CD4-positive, alpha-beta T cell treated with Interleukin-15 for 1 hour (primary cell): ENCODE results near the gene KCND3.

Experiments used
- DNase-seq: peaks from one replicate; pipeline ENCODE4 v3.0.0-alpha.2; 2020

The KCND3 gene

DNA sequence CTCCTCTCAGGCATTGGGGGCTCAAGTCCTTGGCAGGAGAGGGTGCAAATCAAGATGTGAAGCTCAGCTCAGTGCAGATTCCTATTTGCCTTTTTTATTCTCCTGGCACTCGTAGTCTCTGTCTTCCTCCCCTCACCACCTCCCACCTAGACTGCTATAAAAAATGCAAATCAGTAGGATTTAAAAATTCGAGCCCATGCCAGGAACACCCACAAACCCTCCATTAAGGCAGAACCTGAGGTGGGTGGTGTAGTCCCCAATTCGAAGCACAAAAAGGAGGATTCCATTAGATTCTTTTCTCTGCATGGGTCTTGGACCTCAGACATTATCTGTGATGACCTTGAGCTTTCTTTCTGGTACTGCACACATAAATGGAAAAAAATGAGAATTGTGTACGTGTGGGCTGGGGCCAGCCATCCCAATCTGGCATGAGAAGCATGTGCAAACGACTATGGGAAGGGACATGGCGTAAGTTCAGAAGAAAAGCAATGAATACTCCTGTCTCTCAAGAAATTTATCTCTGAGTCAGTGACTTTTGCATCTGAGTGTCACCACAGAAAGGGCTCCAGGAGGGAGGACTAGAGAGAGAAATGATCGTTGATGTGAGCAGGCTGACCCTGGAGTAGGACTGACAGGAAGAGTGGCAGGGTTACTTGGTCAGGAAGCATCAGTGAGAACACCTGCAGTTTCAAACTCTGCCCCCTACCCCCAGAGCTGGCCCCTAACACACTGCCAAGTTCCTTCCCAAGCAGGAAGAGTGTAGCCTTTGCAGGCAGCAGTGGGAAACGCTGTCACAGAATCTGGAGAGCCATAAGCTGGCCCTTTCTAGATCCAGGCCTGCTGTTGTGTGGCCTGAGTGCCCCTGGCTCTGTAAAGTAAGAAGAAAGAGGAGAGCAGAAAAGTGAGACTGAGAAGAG lies 252.0 kb downstream of the KCND3 start:
- no peak for DNase-seq

DNA sequence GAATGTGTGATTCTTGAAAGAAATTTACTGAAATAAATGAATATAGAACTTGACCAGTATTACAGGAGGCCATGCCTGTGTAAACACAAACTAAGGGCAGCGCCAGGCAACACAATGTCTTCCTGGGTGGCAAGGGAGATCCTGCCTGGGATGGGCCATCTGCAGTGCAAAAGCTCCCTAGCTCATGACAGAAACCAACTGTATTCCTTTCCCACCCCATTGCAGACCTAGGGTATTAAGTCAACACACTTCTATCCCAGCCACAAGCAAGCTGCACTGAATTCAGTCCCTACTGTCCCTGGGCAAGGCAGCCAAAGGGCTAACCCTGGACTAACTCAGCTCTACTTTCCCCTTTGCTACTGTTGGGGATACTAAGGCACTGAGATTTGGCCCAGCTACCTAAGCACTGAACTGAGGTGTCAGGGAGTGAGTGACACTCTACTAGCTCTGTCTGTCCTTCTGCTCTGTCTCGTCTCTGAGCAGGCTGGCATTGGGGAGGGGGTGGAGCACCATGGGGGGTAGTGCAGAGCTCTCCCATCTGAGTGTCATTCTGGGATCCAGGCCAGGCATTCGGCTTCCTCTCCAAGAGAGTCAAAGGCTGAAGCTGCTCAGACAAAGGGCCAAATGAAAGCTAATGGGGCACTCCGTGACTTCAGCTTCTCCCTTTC lies 252.8 kb downstream of the KCND3 start:
- DNase-seq: no peak

DNA sequence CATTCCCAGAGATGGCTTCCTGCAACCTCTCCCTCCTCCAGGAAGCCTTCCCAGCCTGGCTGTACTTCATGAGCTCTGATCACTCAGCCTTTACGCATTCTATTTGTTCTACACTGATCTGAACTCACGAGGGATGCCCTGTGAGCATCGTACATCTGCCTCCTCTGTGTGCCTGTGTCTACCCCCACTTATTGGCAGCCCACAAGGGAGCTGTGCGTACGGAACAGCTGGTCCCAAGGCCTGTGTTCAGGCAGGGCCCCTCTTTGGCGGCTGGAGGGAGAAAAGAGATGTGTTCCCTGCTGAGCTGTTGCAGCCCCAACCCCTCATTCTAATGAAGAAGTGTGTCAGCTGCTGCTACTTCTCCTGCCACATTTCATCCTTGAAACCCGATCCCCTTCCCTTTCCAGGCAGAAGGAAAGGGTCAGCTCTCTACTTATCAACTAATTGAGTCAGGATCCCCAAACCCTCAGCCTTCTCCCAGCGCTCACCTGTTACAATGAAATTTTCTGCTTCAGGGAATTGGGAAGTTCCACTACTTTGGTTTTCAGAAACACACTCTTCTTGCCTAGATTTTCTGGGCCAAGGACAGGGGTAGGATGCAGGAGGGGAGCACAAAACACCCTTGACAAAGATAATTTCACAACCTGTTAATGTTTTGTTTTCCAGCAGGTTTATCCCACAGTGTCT lies 253.5 kb downstream of the KCND3 start:
- no peak for DNase-seq

DNA sequence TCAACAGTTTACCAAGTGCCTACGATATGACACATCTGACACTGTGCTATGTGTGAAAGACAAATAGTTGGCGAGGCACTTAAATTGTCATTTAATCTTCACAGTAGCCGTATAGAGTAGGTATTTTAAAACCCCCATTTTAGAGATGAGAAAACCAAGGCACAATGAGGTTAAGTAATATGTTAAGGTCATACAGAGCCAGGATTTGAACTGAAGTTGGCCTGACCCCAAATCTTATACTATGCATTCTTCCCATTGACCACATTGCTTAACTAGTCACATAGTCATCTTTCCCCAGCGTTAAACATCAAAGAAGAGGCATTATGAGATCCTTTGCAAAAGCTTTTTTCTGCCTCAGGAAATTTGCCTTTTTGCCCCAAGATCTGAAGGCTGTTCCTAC lies 254.1 kb downstream of the KCND3 start:
- DNase-seq: no peak

DNA sequence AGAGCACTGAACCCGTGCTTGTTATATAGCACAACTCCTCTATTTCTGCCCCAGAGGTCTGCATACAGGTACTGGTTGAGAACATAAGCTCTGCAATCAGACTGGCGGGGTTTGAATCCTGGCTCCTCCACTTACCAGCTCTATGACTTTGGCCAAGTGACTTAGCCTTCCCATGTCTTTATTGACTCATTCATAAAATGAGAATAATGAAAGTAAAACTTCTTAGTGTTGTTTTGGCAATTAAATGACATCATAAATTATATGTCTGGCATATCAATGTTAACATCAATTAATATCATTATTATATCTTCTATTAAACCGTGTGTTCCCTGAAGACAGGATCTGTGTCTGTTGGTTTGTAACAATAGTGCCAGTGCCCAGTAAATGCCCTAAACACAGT lies 254.6 kb downstream of the KCND3 start:
- no peak for DNase-seq

DNA sequence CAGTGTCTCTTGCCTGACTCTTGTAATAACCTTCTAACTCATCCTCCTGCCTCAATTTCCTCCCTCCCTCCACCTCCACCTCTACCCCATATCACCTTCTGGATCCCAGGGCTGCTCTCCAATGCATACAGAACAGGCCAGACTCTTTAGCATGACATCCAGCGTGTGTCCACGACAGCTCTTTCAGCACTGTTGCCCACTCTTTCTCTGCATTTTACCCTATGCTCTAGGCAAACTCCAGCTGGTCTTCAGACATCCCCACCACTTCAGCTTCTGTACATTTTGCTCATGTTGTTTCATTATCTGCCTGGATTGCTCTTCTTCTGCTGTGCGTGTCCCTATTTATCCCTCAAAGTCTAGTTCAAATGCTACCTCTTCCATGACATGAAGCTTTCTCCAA lies 255.0 kb downstream of the KCND3 start:
- DNase-seq: no peak

DNA sequence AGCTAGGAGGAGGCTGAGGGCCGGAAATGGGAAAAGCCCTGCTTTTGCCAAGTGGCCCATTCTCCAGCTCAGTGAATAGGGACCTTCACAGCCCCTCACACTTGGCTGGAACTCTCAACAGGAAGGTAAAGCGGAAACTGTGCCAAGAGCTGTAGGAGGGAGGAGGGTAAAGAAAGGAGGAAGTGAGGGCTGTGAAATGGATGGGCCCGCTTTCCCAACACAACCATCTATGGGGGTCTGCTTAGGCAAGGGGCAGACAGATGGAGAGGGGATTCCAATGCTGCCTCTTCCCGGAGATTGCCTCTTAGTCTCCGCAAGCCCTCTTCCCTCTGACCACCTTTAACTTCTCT lies 255.5 kb downstream of the KCND3 start:
- no peak for DNase-seq

DNA sequence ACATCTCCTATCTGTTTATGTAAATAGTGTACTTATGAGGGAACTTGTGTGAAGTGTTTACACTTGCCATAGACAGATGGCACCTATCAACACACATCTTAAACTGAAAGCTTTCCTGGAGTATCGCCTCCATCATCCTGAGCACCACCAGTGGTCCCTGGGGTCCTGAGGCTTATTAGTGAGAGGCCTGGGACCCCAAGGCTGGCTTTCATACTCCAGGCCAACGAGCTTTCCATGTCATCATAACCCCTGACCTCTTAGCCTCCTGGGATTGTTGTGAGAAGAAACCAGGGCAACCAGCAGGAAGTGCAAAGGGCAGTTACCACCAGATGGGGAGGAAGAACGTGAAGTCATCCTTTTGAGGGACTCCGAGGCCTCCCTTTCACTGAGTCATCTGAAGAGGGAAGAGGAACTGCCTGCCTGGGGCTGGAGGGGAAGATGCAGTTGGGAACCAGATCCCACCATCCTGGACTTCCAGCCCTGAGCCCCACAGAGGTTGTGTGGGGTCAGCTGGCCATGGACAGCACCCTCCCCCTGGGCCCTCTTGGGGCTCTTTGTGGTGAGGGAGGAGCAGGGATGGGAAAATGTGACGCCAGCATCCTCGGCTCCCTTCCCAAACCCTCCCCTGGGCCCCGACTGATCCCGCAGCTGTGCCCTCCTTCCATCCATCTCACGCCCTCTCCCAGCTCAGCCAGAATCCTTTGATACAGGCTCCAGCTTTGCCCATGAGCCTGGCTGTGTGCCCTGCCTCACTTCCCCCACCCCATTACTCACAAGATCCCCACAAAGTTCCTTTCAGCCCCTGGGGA lies 256.1 kb downstream of the KCND3 start:
- peak; percentile 78 for DNase-seq

DNA sequence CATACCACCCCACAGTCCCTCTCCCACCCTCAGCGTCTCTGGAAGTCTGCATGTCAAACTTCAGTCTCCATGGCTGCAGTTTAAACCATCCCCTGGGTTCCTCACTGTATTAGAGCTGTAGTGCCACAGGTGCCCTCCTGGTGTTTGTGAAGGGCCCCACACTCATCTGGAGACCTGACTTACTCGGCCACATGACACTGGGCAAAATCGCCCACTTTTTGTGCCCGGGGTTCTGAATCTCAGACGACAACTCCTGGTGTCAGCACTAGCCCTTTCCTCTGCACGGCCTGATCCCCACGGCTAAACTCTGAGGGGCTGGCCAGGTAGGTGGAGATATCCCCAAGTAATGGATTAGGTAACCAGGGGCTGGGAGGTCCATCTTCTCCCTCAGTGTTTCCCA lies 256.8 kb downstream of the KCND3 start:
- DNase-seq: no peak

DNA sequence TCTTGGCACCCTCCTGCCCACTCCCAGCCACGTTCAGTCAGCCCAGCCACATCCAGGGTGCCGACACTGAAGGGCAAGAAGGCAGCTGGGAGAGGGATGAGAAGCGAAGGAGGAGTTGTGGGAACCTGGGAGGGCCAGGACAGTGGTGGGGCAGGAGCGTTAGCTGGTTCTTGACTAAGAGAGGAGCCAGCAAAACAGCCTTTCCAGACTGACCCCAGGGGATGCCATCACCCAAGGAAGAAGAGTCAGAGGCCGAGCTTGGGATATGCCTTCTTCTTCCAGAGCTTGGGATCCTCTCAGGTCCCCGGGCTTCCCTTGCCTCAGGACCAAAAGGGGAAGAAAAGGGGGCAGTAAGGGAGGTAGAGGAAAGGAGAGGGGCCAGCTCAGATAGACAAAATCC lies 257.5 kb downstream of the KCND3 start:
- no peak for DNase-seq

DNA sequence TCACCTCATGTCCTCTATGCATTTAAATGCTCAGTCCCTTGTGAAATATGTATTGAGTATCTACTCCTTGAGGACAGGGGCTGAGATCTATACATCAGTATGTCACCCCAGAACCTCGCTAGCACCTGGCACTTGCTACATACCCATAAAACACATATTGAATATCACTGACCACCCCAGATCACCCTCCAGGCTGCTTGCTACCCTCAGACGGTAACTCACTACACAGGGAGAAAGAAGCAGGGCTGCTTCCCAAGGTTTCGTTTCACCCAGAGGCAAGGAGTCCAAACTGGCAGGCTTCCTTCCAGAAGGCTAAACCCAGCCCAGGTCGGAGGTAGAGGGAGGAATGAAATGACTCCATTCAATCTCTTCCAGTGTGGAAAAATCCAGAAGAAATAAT lies 258.8 kb downstream of the KCND3 start:
- DNase-seq: no peak

DNA sequence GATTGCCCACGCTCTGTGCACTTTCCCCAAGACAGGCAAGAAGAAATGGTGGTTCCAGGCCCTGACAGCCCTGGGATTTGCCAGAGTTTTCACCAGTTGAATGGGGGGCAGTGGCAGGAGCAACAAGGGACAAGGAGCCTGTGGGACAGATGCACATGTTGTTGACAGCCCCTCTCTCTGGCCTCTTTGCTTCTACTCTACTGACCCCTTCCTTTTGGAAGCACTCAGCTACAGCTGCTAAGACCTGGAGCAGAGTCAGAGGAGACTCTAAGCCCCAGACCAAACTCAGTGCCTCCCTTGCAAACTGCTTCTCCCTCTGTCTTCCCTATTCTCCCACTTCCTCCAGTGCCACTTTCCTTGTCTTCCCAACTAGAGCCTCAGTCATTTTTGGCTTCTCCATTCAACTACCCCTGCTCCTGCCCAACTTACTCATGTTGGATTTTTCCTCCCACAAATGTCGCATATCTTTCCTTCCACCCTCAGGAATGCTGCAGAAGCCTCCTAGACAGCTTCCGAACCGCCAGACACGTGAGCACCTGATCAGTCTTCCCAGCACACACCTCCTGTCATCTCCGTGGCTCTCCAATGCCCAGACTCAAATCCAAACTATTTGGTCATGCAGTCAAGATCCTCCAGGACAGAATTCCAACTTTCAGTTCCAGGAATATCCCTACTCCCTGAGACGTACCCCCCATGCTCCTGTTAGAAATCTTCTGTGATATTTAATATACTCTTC lies 259.4 kb downstream of the KCND3 start:
- no peak for DNase-seq

DNA sequence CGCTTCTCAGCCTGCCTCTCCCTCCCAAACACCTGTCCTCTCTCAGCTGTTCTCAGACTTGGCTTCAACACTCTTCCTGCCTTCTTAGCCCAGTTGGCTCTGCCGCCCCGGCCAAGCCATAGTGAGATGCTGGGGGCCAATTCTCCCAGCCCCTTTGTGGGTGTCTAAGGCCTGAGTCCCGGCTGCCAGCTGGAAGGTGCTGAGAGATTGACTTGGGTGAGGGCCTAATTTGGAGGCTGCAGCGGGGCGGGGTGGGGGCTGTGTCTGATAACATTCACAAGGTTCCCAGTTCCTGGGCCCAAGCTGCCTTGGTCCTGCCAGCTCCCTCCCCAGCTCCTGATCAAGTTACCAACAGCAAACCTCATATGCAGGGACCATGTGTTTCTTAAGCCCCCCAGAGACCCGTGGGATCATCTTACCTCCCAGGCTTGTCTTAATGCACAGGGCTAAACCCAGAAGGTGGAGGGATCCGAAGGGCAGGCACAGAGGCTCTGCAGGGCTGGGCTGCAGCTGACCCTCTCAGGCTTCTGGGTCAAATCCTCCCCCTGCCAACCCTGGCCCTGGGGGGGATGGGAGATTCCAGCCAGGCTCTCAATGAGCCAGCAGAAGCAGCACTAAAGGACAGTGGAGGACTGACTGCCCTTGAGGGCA lies 260.1 kb downstream of the KCND3 start:
- DNase-seq: no peak

DNA sequence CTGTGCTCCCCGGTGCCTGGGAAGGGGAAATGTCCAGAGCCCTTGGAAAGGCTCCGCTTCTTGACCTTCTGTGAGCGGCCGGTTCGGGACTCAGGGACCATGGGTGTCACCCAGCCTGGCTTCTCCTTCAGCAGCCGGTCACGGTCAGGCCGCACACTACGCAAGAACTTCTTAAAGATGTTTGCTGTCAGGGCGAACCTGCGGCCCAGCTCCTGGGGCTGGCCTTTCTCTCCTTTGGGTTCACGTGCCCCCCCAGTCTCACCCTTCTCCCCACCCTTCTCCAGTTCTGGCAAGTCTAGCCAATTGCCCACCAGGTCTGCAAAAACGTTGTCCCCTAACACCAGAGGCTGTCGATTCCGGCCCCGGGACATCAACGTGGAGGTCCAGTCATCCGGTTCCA lies 262.4 kb downstream of the KCND3 start:
- DNase-seq: no peak

DNA sequence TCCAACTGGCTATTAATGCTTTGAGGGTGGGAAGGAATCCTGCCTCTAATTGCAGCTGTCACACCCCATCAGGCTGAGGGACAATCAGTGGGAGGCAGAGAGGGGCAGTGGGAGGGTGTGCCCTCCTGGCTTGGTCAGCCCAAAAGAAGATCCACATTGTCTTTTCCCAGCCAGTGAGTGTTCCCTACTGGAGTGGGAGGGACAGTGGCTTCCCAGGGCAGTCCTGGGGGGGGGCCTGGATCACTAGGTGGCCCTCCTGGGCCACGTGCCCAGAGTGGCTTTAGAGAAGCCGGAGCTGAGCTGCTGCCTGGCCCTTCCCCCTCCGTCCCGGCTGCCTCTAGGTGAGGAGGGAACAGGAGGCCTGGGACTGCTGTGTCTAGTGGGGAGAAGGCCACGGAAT lies 264.3 kb downstream of the KCND3 start:
- DNase-seq: no peak

DNA sequence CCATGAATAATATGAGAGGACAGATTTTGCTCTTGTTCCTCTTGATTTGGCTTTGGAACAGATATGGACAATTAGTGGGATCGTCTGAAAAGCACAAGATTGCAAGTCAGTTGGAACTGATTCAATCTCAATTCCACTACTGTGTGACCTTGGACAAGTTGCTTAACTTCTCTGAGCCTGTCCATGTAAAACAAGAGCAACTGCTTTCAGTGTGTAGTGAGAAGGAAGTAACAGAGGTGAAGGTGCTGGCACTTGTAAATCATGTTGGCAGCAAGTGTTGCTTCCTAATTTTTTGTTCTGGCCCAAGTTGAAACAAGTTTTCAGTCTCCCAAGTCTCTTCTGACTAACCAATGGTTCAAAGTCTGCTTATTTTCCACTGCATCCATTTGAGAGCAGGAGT lies 265.6 kb downstream of the KCND3 start:
- no peak for DNase-seq

DNA sequence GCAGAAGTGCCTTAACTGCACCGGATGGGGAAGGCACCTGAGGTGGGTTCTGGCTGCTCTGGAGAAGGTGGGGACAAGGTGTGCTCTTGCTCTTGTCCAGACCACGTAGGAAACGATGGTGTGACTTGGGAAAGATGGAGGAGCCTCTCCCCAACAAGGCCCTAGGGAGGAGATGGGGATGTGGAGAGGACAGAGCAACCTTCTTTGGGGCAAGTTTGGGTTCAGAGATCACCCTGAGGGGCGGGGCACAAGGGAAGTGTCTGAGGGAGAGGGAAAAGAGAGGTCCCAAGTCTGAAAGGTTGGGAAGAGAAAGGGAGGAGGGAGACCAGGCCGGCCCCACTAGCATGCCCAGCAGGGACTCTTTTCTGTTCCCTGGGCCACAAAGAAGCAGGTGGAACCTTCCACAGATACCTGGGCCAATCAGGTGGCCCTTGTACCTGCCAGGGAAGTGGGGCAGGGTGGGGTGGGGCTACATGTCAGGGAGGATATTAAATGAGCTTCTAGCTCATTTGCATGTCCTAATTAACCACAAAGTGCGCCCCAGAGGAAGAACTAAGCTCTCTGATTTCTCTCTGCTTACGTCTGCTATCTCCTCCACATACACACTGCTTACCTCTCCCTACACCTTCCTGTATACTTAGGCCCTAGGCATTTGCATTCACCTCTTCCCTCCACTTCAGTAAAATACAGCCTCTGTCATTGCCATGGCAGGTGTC lies 266.2 kb downstream of the KCND3 start:
- peak; percentile 34 for DNase-seq

DNA sequence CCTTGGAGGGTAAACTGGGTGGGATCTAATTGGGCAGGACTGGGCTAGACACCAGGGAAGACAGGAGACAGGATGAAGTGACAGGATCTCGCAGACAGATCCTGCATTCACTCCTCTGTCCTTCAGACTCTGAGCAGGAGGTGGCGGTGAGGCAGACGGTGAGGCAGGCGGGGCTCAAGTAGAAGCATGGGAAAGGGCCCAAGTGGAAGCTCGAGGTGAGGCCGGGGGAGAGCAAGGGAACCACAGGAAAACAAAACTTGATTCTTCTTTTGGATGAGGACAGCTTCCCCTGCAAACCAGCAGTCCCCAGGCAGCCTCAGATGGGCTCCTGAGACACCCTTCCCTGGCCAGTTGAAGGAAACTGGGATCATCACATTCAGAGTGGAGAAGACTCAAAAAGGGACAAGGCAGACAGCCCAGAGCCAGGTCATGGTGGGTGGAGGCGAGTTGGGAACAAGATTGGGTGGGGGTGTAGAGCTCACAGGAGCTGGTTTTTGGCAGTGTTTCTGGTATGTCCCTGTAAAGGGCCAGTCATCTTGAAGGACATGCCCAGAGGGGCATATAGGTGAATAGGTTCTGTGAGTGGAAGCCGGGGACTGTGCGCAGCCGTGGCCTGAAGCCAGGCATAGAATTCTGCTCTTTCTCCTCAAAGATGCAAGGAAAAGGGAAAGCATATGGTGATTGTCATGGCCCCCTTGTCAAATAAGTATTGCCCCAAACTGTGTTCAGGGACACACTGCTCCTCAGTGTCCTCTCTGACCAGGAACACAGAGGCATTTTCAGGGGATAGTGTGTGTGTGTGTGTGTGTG lies 268.3 kb downstream of the KCND3 start:
- DNase-seq: no peak
